Right atrium auricular region (tissue), 2 donors: ENCODE measurements around the gene PTGES3L. TPM values are rescaled to one million over a fixed set of nuclear protein-coding genes. Genes with fewer than 3 reads are reported as not detected.

Source experiments
- DNase-seq: peaks from one replicate; pipeline ENCODE4 v3.0.0-alpha.2; 2019; ENCODE audit warnings: low spot score
- H3K27ac ChIP-seq, 2 donors: fragments of 200-600 bp; sonication (generic); 1 replicate in 1 of 2; 2 replicates in 1 of 2; pipeline ENCODE4 v1.5.1; 2016 to 2019
- H3K27me3 ChIP-seq, 2 donors: fragments of 200-600 bp; sonication (generic); one replicate each; pipeline versions ENCODE4 v1.5.1 to v1.6.0; 2017 to 2019
- H3K36me3 ChIP-seq: fragments of 200-600 bp; sonication (generic); one replicate; pipeline ENCODE4 v1.5.1; 2016
- H3K4me1 ChIP-seq, 2 donors: fragments of 200-600 bp; sonication (generic); one replicate each; pipeline versions ENCODE4 v1.5.1 to v1.6.0; 2017 to 2019
- H3K4me3 ChIP-seq, 2 donors: fragments of 200-600 bp; sonication (generic); 1 replicate in 1 of 2; 2 replicates in 1 of 2; pipeline ENCODE4 v1.5.1; 2017 to 2019; ENCODE audit warnings: mild to moderate bottlenecking in 1 of 2, moderate library complexity in 1 of 2
- H3K9me3 ChIP-seq, 2 donors: fragments of 200-600 bp; sonication (generic); one replicate each; pipeline ENCODE4 v1.5.1; 2019
- total RNA-seq, 2 donors: library from RNA; depleted of rRNA; stranded (reverse); fragments of >200 nt; gene quantifications; one replicate each; pipeline ENCODE4 v1.1.0, GENCODE V29; 2016
- TF ChIP-seq, protein P1 (sequence below), 2 donors: fragments of 200-600 bp; sonication (generic); IDR thresholded peaks; one replicate each; pipeline ENCODE4 v1.5.1; 2019; ENCODE audit warnings: antibody characterized with exemption in 2 of 2

Gene PTGES3L
- total RNA-seq, 2 donors from 2014 or later, result 29.6 to 52.3 TPM

DNA sequence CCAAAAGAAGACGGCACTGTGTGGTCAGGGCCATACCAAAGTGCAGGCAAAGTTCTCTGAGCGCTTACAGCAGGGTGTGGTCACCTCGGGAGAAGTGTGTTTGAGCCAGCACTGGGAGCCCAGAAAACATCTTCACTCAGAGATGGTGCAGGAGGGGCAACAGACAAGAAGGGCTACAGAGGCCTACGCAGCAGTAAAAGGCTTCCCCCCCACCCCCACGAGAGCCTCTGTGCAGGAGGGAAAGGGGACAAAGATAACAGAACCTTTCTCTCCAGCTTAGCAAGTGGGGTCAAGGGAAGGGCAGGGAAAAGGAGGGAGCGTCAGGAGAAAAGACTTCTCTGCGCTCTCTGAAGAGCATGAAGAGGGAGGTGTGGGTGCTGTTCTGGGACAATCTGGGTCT is 39.5 kb upstream of the PTGES3L start:
- H3K27me3 ChIP-seq, result no peaks in the 10 kb centered on the region
- DNase-seq, result no peak
- H3K9me3 ChIP-seq, result no peaks in the 10 kb centered on the region
- TF ChIP-seq, protein P1, sequence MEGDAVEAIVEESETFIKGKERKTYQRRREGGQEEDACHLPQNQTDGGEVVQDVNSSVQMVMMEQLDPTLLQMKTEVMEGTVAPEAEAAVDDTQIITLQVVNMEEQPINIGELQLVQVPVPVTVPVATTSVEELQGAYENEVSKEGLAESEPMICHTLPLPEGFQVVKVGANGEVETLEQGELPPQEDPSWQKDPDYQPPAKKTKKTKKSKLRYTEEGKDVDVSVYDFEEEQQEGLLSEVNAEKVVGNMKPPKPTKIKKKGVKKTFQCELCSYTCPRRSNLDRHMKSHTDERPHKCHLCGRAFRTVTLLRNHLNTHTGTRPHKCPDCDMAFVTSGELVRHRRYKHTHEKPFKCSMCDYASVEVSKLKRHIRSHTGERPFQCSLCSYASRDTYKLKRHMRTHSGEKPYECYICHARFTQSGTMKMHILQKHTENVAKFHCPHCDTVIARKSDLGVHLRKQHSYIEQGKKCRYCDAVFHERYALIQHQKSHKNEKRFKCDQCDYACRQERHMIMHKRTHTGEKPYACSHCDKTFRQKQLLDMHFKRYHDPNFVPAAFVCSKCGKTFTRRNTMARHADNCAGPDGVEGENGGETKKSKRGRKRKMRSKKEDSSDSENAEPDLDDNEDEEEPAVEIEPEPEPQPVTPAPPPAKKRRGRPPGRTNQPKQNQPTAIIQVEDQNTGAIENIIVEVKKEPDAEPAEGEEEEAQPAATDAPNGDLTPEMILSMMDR (IDR thresholded peaks at IDR 0.05), result no peak
- H3K4me3 ChIP-seq, result peak overlapping the region in 1 of 2 donors; percentile 10
- peak overlapping the region; percentile 91 to 96 for H3K27ac ChIP-seq
- H3K36me3 ChIP-seq, result peaks cover 25% of the 10 kb centered on the region
- H3K4me1 ChIP-seq, result peaks cover 0 to 68% of the 10 kb centered on the region in 2 donors

DNA sequence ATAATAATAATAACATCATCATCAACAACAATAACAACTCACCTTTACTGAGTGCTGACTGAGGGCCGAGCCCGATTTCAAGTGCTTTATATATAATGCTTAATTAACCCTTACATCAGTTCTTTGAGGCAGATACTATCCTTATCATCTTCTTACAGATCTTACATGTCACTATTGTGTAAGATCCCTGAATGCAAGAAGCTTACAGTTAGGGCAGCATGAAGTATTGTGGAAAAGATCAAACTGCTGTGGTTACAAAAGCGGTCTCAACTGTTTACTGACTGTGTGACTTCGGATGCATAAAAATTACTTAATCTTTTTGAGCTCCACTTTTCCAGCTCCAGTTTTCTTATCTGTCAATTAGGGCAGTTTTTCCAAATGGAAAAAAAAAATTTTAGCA is 39.1 kb upstream of the PTGES3L start:
- TF ChIP-seq, protein P1 (IDR thresholded peaks at IDR 0.05), result no peak
- Histone ChIP-seq H3K4me3 (no peak overlapping the region), H3K27me3 (no peaks in the 10 kb centered on the region), H3K27ac (peak overlapping the region; percentile 91 to 96), H3K36me3 (peaks cover 25% of the 10 kb centered on the region), H3K4me1 (peaks cover 0 to 69% of the 10 kb centered on the region in 2 donors), H3K9me3 (no peaks in the 10 kb centered on the region)
- no peak for DNase-seq

DNA sequence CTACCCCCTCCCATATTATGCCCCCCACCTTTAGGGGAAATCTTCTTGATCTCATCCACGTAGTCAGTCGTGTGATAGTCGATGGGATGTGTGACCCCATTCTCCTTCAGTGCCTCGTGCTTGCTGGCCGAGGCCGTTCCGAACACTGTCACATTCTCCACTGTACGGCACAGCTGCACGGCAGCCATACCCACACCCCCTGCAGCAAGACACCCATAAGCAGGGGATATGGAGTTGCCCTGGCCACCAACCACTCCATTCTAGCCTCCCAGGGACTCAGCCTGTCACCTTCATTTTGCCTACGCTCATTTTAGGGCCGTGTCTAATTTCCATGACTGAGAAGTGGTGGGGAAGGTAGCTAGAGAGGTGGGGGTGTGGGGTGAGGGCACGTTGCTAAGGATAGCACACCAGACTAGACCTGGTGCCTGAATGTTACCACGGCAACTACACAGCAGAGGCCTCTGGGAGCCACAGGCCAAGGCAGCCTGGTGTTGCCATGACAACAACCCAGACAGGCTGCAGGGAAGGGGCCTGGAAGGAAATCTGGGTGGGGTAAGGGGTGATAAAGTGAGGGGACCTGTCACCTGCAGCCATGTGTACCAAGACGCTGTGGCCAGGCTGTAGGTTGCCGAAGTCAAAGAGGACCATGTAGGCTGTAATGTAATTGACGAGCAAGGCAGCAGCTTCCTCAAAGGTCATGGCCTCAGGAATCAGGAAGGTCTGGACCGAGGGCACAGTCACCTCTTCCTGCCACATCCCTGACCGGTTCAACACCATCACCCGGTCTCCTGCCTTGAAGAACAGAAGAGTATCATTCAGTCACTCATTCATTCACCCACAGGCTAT is 38.4 kb upstream of the PTGES3L start:
- TF ChIP-seq, protein P1 (IDR thresholded peaks at IDR 0.05), result no peak
- no peaks in the 10 kb centered on the region for H3K9me3 ChIP-seq
- peaks cover 0 to 76% of the 10 kb centered on the region in 2 donors for H3K4me1 ChIP-seq
- H3K27me3 ChIP-seq, result no peaks in the 10 kb centered on the region
- DNase-seq, result no peak
- no peak overlapping the region for H3K4me3 ChIP-seq
- H3K36me3 ChIP-seq, result peaks cover 26% of the 10 kb centered on the region
- peak overlapping the region; percentile 18 to 31 for H3K27ac ChIP-seq

DNA sequence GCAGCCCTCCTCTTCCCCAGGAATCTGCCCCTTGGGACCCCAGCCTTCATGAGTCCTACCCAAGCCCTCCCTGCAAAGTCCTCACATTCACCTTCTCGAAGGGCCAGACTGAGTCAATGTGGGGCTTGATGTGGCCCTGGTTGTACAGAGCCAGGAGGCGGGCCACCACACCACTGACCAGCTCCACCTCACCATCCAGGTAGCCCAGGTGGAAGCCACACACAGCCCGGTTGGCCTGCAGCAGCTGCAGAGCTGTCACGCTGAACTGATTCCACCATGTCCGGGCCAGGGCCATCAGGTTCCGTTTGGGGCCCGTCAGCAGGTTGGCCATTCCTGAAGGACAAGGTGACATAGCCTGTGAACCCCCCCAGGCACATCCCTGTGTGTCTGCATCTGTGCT is 36.3 kb upstream of the PTGES3L start:
- TF ChIP-seq, protein P1 (IDR thresholded peaks at IDR 0.05), result no peak
- Histone ChIP-seq H3K9me3 (no peaks in the 10 kb centered on the region), H3K4me3 (no peak overlapping the region), H3K36me3 (peaks cover 28% of the 10 kb centered on the region), H3K27me3 (no peaks in the 10 kb centered on the region), H3K4me1 (peaks cover 0 to 89% of the 10 kb centered on the region in 2 donors), H3K27ac (peak overlapping the region; percentile 64 to 75)
- no peak for DNase-seq

DNA sequence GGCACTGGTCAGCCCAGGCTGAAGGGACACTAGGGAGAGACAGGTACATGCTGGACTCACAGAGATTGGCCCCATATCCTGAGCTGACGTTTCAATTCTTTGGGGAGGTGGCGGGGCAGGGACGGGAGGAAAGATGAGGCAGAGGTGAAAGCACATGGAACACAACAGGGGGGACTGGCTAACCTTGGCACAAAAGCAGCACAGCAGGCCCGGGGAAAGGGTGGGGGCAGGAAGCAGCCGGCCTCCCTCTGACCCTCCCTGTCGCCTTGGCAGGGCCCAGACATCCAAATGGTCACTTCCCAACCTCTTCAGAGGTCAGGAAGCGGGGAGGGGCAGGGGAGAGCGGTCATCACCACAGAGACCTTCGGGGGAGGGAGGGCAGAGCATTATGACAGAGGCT is 35.7 kb upstream of the PTGES3L start:
- peaks cover 0 to 90% of the 10 kb centered on the region in 2 donors for H3K4me1 ChIP-seq
- H3K27ac ChIP-seq, result peak overlapping the region; percentile 64 to 75

More for the DNA sequence above, 35.7 kb upstream of the PTGES3L start:
- Histone ChIP-seq H3K27me3 (no peaks in the 10 kb centered on the region), H3K9me3 (no peaks in the 10 kb centered on the region), H3K4me3 (no peak overlapping the region), H3K36me3 (peaks cover 28% of the 10 kb centered on the region)
- TF ChIP-seq, protein P1 (IDR thresholded peaks at IDR 0.05), result no peak
- peak; percentile 86 for DNase-seq
